Limb (tissue), 2 donors: Measurements from ENCODE around the gene RASSF7.
A peak's percentile ranks its signal among the peaks of the same experiment; 100 is the strongest.
"Not testable (repeated sequence)": the region's sequence is repeated elsewhere in the genome, so short reads cannot be mapped to it uniquely, and the experiment has no call there.

Experiments
- DNase-seq, 2 donors: peaks; one replicate each; pipeline ENCODE4 v3.0.0-alpha.2; 2016; ENCODE audit errors: extremely low spot score in 2 of 2

Gene RASSF7, protein sequence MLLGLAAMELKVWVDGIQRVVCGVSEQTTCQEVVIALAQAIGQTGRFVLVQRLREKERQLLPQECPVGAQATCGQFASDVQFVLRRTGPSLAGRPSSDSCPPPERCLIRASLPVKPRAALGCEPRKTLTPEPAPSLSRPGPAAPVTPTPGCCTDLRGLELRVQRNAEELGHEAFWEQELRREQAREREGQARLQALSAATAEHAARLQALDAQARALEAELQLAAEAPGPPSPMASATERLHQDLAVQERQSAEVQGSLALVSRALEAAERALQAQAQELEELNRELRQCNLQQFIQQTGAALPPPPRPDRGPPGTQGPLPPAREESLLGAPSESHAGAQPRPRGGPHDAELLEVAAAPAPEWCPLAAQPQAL

DNA sequence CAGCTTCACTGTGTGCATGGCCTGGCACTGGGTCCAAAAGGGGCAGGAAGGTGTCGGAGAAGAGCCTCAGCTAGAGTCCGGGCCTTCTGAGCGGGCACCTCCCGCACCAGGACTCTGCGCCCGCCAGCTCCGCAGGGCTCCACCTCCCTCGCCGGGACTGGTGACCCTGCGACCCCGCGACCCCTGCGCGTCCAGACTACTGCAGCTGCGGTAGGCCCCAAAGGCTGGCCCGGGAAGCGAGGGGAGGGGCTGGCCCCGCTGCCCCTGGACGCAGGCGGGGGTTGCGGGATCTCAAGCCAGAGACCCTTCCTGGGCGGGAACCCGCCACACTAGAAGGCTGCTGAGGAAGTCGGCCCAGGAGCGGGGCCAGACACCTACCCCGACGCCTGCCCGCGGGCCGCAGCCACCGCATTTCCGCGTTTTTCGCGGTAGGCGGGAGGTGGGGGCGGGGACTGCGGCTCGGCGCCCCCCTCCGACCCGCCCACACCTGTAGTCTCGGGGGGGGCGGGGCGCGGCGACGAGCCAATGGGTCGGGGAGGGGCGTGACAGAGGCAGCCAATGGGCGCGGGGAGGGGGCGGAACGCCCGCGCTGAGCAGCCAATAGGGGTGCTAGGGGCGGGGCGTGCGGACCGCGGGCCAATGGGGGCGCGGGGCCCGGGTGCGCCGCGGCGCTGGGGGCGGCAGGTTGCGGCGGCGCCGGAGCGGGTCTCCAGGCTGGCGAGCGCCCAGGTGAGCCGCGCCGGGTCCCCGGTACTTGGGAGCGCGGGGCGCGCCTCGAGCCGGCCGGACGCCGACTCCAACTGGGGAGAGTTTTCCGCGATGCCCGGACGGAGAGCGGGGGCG lies at the start of gene RASSF7, which contains the start of gene LMNTD2:
TSS of gene RASSF7 (plus strand) at position 666 of the 843 bp plus-strand sequence. CDS start 799 bp downstream, outside the sequence.
TSS of gene LMNTD2 (minus strand) at position 434 of the 843 bp plus-strand sequence. CDS start at position 412, 22 bp downstream.
- DNase-seq: peak; percentile 88 to 97

DNA sequence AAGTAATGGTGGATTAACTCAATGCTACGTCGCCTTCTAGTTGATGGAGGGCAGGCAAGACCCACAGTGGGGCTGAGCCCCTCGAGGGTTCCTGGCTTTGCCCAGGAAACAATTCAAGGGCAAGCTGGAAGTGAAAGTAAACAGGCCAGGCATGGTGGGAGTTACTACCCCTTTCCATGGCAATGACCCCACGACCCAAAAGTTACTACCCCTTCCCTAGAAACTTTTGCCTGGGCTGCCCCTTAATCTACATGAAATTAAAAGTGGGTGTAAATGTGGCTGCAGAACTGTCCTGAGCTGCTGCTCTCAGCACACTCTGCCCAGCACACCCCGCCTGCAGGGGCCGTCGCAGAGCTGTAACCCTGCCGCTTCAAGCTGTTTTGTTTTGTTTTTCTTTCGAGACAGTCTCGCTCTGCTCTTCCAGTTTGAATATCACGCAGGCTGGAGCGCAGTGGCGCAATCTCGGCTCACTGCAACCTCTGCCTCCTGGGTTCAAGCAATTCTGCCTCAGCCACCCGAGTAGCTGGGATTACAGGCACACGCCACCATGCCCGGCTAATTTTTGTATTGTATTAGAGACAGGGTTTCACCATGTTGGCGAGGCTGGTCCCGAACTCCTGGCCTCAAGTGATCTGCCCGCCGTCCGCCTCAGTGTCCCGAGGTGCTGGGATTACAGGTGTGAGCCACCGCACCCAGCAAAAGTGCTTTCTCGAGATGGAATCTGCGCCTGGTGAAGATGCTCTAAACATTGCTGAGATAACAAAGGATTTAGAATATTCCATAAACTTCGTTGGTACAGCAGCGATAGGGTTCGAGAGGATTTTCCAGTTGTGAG lies 47.8 kb upstream of the RASSF7 start:
- no peak for DNase-seq

DNA sequence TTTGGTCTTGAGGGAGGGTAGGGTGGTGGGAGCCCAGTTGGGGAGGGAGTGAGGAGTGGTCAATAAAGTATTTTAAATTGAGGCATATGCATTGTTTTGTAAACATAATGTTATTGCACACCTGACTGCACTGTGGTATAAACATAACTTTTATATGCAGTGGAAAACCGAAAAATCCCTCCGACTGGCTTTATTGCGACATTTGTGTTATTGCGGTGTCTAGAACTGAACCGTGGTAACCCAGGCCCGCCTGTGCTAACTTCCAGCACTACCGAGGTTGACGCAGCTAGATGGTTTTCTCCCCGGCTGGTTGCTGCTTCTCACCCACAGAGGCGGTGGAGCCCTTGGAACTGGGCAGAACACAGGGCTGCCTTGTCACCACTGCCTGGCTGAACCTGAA lies 46.2 kb upstream of the RASSF7 start:
- DNase-seq: no peak

DNA sequence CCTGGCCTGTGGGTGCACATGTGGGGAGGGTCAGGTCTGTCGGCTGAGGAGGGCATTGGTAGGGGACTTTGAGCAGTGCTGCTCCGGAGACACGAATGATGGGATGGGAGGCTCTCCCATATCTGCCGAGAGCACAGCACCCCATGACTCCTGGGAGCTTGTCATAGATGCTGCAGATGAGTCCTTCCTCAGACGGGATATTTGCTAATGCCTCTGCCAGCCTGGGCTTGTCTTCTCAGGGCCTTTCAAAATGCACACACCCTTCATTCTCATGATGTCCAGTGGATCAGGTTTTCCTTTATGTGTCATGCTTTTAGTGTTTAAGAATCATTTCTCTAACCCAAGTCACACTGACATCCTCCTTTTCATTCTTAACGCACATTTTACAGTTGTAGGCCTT lies 45.6 kb upstream of the RASSF7 start:
- DNase-seq: no peak

DNA sequence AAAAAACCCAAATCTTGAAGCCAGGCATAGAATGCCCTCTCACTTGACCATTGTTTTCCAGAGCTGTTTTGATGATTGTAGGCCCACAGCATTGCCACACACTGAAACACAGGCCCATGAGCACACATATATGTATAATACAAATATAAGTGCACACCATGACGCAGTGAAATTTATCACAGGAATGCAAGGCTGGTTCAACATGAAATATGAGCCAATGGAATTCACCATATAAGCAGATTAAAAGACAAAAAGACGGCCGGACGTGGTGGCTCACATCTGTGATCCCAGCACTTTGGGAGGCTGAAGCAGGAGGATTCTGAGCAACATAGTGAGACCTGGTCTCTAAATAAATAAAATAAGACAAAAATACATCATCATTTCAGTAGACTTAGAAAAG lies 44.4 kb upstream of the RASSF7 start:
- no peak for DNase-seq

DNA sequence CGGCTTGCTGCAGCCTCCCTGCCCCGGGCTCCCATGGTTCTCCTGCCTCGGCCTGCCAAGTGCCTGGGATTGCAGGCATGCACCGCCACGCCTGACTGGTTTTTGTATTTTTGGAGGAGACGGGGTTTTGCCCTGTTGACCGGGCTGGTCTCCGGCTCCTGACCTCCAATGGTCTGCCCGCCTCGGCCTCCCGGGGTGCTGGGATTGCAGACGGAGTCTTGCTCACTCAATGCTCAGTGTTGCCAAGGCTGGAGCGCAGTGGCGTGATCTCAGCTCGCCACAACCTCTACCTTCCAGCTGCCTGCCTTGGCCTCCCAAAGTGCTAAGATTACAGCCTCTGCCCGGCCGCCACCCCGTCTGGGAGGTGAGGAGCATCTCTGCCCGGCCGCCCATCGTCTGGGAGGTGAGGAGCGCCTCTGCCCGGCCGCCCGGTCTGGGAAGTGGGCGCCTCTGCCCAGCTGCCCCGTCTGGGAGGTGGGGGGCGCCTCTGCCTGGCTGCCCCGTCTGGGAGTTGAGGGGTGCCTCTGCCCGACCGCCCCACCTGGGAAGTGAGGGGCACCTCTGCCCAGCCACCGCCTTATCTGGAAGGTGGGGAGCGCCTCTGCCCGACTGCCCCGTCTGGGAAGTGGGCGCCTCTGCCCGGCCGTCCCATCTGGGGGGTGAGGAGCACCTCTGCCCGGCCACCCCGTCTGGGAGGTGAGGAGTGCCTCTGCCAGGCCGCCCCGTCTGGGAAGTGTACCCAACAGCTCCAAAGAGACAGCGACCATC lies 43.7 kb upstream of the RASSF7 start:
- not testable (repeated sequence) for DNase-seq

DNA sequence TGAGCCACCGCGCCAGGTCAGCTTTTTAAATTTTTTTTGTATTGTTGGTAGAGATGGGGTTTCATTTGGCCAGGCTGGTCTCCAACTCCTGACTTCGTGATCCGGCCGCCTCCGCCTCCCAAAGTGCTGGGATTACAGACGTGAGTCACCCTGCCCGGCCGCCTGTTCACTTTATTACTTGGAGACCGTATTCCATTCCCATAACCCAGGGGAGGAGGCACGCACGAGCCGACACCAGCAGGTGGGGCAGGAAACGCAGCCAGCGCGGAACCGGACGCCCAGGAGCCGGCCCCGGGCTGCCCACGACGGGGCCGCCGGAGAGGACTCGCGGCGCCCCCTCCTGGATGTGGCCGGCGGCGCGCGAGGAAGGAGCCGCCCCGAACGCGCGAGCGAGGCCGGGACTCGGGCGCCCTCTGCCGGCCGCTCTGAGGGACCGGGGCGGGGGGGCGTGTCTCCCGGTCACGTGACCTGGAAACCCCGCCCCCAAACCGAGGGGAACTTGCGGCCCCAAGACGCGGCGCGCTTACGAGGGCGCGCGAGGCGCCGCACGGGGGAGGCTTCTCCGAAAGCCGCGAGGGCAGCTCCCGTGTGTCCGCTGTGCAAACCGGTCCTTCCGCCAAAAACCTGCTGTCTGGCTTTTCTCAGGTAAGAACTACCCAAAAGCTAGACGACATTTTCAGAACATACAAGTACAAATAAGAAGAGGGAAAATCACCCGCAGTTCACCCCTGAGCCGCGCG lies 42.1 kb upstream of the RASSF7 start:
- peak; percentile 74 to 87 for DNase-seq

DNA sequence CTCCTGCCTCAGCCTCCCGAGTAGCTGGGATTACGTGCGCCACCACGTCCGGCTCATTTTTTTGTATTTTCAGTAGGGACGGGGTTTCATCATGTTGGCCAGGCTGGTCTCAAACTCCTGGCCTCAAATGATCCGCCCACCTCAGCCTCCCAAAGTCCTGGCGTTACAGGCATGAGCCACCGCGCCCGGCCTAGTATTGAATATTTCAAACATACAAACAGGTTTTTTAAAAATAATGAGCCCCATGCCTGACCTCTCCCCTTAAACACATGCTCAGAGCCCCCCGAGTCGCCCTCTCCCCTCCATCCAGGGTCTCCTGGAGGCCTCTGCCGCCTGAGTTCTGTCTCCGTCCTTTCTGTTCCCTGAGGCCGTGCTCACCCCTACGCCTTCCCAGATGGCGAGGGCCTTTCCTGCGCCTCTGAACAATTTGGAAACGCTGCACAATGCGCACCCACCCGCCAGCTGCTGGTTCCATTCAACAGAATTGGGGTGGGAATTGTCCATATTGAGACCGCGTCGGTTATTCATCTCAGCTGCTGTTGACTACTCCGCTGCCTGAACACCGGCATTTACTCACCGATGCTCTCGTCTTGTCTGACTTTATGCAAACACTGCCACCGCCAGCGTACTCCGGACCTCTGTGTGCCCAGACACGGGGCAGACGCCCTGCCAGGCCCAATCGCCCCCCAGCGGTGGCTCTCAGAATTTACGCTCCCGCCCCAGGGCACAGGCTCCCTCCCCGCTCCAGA lies 40.2 kb upstream of the RASSF7 start:
- peak in 1 of 2 donors; percentile 30 for DNase-seq

DNA sequence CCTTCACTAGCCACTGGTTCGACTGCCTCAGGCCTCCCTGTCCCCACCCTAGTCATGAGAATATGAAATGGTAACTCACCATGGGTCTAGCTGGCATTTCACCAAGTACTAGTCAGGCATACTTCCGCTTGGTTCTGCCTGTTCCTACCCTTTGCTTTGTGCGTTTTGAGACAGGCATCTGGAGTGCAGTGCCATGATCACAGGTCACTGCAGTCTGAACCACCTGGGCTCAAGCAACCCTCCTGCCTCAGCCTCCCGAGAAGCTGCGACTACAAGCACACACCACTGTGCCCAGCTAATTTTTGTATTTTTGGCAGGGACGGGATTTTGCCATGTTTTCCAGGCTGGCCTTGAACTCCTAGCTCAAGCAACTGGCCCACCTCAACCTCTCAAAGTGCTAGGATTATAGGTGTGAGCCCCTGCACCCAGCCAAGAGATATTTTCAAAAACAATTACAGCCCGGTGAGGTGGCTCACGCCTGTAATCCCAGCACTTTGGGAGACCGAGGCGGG lies 39.5 kb upstream of the RASSF7 start:
- no peak for DNase-seq

DNA sequence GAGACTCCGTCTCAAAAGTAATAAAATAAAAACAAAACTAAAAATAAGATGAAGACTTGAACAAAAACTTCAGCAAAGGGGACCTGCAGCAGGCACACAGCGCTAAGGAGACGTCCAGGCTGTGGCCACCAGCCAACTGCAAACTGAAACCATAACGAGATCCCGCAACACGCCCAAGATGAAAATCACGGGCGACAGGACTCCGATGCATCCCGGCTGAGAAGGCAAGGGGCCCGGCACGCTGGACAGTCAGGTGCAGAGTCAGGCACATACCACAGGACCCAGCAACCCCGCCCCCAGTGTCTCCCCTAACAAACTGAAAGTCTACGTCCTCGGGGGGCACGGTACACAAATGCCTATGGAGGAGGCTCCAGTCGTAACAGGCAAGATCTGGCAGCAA lies 34.6 kb upstream of the RASSF7 start:
- DNase-seq: no peak

DNA sequence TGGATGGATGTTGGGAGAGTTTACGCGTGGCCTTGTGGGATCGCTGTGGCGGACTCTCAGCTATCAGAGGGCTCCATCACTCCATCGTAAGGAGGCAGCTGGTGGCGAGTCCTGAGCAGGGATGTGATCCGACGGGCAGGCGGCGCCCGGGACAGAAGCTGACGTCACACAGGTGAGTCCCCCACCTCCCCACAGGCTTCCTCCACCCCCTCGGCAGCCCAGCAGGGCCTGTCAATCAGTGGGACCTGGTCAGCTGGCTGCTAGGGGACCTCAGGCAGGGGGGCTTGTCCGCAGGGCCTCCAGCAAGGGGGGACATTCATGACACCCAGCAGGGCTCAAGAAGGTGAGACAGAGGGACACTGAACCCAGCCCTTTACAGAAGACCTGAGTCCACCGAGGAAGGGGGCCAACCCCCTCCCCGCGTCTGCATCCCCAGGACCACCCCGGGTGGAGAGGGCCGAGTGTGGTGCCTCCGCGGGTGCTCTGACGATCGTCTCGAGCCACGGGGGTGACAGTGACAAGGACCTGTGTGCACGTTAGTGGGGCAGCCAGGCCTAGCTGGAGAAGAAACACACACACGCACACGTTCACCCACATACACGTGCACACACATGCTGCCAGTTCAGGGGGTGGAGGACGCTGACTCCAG lies 32.5 kb upstream of the RASSF7 start:
- DNase-seq: peak in 1 of 2 donors; percentile 27

DNA sequence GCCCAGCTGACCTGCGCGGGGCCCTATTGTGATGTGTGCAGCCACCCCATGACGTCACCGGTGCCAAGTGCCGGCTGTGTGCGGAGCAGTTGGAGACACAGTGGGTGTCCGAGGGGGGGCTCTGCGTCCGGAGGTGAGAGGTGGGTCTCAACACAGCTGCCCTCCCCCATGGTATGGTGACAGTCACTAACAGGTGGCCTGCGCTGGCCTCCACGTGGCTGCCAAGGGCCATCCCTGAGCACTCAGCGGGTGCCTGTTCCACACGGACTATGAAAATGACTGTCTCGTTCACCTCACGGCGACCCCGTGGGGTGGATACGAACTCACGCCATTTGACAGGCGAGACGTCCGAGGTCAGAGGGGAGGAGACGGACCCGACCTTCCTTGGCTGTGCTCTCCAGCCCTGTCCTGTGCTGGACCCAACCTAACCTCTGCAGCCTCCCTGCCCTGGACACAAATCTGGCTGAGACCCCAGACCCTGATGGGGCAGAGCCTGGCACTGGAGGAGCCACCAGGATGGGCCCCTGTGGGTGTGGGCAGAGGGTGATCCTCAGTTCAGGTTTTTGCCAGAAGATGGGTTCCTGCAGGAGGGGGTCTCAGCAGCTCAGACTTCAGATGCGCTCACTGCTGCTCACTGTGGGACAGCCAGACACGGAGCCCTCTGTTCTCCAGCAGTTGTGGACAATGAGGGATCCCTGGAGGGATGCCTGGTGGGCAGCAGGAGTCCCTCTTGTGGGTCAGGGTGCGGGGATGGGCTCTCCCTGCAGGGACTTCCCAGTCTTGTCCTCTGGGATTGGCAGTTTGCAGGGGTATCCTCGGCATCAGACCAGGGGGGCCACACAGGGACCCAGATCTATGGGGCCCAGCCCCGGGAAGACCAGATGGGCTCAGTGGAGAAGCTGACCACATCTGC lies 31.7 kb upstream of the RASSF7 start:
- peak in 1 of 2 donors; percentile 51 for DNase-seq

DNA sequence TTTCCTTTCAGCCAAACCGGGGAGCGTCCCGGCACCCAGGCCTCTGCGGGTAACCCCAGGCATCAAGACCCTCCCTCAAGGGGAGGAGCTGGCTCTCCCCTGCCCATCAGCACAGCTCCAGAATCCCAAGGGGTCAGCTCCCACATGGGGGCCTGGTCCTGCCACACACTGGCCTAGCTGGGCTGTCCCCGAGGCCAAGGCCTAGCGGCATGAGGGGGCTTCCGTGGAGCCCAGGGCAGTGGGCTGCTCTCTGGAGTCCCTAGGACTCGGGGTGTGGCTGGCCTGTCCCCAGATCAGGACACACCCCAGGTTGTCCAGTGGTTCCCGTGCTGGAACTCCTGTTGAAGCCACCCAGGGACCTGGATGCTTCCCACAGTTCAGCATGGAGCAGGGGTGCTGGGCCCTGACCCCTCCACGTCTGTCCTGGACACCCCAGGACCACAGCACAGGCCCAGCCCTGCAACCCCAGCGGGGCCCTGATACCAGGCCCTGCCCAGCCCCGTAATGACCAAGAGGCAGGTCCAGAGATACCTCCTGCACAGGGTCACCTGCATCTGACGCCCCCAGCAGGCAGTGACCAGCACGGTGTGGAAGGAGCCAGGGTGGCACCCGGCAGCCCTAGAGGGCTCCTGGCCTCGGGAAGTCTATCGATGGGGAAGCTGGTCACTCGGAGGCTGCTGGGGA lies 30.9 kb upstream of the RASSF7 start:
- peak in 1 of 2 donors; percentile 29 for DNase-seq

DNA sequence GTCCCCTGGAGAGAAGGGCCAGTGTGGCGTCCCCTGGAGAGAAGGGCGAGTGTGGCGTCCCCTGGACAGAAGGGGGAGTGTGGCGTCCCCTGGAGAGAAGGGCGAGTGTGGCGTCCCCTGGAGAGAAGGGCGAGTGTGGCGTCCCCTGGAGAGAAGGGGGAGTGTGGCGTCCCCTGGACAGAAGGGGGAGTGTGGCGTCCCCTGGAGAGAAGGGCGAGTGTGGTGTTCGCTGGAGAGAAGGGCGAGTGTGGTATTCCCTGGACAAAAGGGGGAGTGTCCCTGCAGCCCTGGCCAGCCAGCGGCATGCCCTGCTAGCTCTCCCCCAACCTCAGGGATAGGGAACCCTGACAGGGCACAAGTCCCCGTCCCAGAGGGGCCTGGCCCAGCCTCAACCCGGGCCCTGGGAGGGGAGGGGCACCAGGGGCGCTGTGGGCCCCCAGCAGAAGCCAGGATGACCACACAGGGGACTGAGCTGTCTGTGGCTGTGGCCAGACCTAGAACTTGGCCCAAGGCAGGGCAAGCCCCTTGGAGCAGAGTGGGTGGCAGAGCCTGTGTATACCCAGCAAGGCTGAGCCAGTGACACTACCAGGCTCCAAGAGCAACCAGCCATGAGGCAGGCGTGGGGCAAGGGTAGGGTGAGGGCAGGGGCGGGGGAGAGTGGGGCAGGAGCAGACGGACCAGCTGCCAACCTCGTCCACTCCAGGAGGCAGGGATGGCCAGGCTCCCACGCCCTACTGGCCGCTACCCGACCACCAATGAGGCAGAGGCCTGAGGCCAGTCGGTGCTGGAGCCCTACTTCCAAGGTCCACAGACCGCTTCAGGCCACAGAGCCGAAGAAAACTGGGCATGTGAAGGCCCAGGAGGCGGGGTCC lies 29.6 kb upstream of the RASSF7 start:
- peak in 1 of 2 donors; percentile 33 for DNase-seq

DNA sequence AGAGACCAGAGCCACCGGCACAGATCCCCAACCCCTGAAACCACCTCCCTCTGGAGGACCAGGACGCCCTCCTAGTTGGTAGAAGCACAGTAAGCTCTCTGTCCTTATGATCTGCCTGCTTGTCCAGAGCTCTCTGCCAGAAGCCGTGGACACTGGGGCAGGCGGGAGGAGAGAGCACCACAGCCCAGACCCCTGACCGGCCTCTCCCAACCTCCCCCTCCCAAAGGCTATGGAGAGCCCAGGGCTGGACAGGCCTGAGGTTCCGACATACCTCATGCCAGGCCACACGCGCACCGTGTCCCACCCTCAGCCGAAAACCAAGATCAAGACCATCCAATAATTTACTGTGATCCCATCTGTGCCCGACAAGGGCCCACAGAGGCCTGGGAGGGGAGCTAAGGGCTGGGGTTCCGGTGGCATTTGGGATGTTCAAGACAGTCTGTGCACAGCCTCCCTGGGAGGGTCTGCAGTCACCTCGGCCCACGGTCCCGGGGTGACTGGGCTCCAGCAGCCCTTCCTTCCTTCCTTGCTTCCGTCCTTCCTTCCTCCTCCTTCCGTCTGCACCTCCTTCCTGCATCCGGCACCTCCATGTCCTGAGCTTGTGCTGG lies 28.7 kb upstream of the RASSF7 start:
- DNase-seq: peak in 1 of 2 donors; percentile 24
